GM13977 (cell line): ENCODE measurements around the gene DKK1.

ENCODE experiments used
- DNase-seq: peaks from one replicate; pipeline ENCODE4 v3.0.0; 2012; ENCODE audit warnings: low spot score
- in situ Hi-C: fragments of 300-500 bp; cut with MboI; formaldehyde crosslinking; loops from one replicate; pipeline ENCODE4 v1.12.0; 2022; ENCODE audit warnings: low sequenced_read_pairs, low pct_unique_long_range_greater_than_20kb, mixed read lengths, inconsistent platforms; ENCODE audit not compliant: unreplicated experiment
- TF ChIP-seq, protein P1 (sequence below): IDR thresholded peaks from 2 replicates; pipeline ENCODE4 v1.5.1; 2012; ENCODE audit warnings: mild to moderate bottlenecking, control low read depth; ENCODE audit not compliant: insufficient read depth; ENCODE audit errors: extremely low read depth, missing control alignments

Gene DKK1, protein sequence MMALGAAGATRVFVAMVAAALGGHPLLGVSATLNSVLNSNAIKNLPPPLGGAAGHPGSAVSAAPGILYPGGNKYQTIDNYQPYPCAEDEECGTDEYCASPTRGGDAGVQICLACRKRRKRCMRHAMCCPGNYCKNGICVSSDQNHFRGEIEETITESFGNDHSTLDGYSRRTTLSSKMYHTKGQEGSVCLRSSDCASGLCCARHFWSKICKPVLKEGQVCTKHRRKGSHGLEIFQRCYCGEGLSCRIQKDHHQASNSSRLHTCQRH

DNA sequence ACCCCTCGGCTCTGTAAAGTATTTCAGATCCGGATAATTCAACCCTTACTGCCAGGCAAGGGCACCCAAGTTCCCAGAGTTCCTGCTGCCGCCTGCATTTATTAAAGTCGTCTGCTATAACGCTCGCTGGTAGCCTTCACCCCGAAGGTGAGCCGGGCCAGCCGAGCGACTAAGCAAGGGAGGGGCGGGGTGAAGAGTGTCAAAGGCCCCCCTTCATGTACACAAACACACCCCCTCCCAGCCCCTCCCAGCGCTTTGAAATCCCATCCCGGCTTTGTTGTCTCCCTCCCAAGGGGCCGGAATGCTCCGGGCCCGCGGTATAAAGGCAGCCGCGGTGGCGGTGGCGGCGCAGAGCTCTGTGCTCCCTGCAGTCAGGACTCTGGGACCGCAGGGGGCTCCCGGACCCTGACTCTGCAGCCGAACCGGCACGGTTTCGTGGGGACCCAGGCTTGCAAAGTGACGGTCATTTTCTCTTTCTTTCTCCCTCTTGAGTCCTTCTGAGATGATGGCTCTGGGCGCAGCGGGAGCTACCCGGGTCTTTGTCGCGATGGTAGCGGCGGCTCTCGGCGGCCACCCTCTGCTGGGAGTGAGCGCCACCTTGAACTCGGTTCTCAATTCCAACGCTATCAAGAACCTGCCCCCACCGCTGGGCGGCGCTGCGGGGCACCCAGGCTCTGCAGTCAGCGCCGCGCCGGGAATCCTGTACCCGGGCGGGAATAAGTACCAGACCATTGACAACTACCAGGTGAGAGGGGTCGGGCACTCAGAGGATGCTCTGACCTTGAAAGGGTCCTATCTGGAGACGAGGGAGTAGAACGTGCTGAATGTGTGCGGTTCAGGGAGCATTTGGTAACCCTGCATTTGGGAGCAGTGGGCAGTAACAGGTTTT, at the start of gene DKK1:
DKK1 (plus strand) TSS at position 349 of the 889 bp plus-strand sequence; CDS start at position 503, 154 bp downstream.
- TF ChIP-seq, protein P1, sequence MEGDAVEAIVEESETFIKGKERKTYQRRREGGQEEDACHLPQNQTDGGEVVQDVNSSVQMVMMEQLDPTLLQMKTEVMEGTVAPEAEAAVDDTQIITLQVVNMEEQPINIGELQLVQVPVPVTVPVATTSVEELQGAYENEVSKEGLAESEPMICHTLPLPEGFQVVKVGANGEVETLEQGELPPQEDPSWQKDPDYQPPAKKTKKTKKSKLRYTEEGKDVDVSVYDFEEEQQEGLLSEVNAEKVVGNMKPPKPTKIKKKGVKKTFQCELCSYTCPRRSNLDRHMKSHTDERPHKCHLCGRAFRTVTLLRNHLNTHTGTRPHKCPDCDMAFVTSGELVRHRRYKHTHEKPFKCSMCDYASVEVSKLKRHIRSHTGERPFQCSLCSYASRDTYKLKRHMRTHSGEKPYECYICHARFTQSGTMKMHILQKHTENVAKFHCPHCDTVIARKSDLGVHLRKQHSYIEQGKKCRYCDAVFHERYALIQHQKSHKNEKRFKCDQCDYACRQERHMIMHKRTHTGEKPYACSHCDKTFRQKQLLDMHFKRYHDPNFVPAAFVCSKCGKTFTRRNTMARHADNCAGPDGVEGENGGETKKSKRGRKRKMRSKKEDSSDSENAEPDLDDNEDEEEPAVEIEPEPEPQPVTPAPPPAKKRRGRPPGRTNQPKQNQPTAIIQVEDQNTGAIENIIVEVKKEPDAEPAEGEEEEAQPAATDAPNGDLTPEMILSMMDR = peak; percentile 62
- in situ Hi-C loops = loop anchor here (10.0 to 25.0 kb wide), 2 partner anchors 171 to 273 kb away; no protein-coding TSS in a partner anchor
- peak; percentile 28 for DNase-seq

DNA sequence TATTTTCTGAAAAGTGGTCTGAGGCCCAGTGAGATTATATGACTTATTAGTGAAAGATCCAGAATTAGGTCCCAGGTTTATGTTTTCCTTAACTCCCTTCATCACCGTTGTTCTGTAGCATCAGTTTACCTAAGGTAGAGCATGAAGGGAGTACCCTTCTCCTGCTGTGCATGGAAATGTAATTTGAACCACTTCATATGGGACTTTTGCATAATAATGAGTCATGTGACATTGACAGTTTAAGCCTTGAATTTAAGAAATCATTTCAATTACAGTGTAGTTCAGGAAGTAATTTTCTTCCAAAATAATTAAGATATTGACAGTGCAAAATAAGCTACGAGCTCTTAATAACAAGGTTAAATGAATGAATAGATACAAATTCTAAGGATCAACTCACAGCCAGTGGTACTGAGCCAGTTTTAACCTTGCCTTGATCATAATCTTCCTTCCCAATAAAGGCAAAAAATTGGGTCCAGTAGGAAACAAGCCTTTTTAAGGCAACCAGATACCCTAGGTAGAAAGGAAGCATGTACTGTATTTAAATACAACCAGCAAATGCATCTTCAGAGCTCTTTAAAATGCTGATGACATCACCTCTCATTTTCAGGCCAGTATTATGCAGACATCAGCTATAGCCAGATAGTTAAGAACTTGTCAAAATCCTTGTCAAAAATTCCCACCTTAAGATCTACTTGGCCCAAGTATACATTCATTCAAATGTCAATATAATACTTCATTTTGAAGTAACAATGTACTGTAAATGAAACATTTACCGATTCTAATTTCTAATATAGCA, 48.8 kb upstream of the DKK1 start:
- in situ Hi-C loops = no loop called here
- TF ChIP-seq, protein P1 = no peak

DNA sequence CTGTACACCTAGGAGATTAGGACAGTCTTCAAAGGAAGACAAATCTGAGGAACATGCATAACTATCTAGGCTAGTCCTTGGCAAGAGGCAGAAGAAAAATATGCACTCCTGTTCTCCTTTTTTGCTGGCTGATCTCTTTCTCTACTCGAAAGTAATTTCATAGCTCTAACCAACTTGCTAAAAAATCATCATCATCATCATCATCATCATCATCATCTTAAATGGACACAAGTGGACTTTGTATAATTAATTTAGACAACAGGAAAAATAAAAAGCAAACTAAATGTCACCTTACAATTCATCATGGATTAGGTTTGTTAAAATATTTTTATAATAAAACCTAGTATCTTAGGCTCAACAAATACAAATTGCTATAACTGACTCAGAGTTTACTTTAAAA, 47.2 kb upstream of the DKK1 start:
- no peak for DNase-seq
- in situ Hi-C loops = no loop called here
- TF ChIP-seq, protein P1 = no peak

More for the DNA sequence above, 48.8 kb upstream of the DKK1 start:
- DNase-seq = no peak

DNA sequence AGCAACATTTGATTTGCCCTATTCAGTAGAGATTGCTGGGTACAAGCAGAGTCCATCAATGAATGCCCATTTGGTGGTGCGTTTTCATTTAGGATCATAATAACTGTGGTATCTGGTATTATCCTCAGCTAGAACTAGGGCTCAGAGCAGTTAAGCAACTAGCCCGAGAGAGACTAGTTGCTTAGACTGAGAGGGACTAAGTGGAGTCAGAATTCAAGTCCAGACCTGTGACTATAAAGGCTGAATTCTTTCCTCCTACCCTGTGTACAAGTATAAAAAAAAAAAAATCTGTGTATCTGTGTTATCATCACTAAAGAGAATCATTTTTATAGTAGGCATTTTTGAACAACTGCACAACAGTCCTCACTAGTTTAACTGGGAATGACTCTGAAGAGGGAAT, 45.3 kb upstream of the DKK1 start:
- no peak for DNase-seq
- TF ChIP-seq, protein P1 = no peak
- in situ Hi-C loops = no loop called here

DNA sequence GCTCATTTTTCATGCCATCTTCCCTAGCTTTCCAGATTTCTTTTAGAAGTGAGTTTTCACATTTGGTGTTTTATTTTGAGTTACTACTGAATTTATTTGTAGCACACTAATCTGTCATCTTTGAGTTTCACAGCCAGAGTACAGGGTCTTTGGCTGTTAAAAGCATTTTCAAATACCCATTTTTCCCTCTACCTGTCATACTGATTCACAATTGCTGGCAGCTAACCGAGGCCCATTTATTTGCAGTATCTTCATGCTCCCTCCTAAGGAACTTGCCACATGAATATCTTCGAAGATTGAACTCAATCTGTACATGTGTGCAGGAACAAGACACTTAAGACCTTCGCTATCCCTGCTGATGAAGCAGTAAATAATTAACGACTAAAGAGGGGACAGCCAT, 44.8 kb upstream of the DKK1 start:
- in situ Hi-C loops = no loop called here
- TF ChIP-seq, protein P1 = no peak

DNA sequence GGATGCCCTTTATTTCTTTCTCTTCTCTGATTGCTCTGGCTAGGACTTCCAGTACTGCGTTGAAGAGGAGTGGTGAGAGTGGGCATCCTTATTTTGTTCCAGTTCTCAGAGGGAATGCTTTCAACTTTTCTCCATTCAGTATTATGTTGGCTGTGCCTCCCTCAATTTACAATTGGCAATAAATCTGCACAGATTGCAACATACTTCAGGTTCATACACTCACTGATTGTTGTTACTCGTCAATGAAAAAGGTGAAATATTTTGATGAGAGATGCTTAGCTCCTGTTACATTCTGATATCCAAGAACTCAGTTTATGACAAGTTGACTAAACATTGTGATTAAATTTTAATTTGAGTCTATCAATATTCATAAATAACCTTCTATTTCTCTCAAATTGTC, 37.9 kb upstream of the DKK1 start:
- in situ Hi-C loops = no loop called here
- TF ChIP-seq, protein P1 = no peak
- no peak for DNase-seq

More for the DNA sequence above, 44.8 kb upstream of the DKK1 start:
- DNase-seq = no peak
